Neural progenitor cell (in vitro differentiated cells): ENCODE results near the gene SHPK.

ENCODE experiments used
- EZH2phosphoT487 ChIP-seq: fragments of 200-600 bp; sonication (generic); IDR thresholded peaks from 2 replicates; pipeline ENCODE4 v1.6.1; 2017; ENCODE audit warnings: antibody characterized with exemption
- TF ChIP-seq, protein P1 (sequence below): fragments of 200-600 bp; sonication (generic); IDR thresholded peaks from 2 replicates; pipeline ENCODE4 v1.5.1; 2017; ENCODE audit warnings: antibody characterized with exemption, mild to moderate bottlenecking

DNA sequence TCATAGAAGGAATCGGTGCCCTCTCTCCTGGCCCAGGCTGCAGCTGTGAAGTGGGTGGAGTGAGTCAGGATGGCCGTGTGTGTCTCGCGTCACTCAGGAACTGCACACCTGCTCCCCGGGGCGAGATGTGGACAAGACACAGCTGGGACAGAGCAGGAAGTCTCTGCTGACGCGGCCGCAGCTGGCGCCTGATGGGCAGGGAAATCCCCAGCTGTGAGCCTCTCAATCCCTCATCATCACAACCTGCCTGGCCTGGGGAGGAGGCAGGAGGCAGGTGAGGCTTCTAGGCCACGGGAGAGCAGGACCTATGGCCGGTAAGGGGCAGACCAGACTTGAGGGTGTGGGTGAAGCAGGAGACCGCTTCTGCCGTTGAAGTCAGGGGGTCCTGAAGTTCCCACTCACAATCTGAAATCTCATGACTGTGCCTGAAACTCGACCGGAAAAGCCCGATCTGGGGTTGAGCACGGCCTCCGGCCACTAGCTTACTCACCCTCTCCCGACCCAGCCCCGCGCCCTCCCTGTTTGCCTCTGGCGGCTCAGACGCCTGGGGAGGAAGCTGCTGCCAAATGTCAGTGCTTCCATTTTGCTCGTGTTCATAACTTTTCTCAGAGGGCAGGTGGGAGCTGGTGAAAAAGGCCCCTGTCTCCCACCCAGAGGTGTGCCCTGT, 77.3 kb downstream of the SHPK start:
- TF ChIP-seq, protein P1, sequence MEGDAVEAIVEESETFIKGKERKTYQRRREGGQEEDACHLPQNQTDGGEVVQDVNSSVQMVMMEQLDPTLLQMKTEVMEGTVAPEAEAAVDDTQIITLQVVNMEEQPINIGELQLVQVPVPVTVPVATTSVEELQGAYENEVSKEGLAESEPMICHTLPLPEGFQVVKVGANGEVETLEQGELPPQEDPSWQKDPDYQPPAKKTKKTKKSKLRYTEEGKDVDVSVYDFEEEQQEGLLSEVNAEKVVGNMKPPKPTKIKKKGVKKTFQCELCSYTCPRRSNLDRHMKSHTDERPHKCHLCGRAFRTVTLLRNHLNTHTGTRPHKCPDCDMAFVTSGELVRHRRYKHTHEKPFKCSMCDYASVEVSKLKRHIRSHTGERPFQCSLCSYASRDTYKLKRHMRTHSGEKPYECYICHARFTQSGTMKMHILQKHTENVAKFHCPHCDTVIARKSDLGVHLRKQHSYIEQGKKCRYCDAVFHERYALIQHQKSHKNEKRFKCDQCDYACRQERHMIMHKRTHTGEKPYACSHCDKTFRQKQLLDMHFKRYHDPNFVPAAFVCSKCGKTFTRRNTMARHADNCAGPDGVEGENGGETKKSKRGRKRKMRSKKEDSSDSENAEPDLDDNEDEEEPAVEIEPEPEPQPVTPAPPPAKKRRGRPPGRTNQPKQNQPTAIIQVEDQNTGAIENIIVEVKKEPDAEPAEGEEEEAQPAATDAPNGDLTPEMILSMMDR: no peak
- TF ChIP-seq EZH2phosphoT487: no peak
